ENCODE measurements around the gene PELI3.
"Not testable (repeated sequence)": the region's sequence is repeated elsewhere in the genome, so short reads cannot be mapped to it uniquely, and the experiment has no call there.

Gene PELI3

DNA sequence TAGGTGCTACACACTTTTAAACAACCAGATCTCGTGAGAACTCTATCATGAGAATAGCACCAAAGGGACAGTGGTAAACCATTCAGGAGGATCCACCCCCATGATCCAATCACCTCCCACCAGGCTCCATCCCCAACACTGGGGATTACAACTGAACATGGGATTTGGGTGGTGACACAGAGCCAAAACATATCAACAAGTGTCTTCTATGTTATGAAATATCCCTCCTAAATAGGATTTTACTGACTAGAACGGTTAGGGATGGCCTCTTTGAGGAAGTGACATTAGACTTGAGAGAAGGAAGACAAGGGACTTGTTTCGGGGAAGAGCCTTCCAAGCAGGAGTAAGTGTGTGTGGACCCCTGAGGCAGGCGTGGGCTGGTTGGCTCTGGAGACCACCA lies 16.1 kb upstream of the PELI3 start:
- FAIRE-seq = no peak

DNA sequence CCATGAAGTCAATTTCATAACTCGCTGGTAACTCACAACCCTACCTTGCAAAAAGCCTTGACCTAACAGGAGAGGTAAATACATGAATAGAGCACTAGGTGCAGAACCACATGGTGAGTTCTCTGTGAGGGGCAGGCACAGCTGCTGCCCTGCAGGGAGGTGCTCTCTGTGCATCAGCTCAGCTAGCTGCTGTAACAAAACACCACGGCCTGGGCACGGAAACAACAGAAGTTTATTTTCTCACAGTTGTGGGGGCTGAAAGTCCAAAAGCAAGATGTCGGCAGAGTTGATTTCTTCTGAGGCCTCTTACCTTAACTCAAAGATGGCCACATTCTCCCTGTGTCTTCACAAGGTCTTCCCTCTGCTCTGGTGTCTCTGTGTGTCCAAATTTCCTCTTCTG lies 15.0 kb upstream of the PELI3 start:
- FAIRE-seq = no peak

DNA sequence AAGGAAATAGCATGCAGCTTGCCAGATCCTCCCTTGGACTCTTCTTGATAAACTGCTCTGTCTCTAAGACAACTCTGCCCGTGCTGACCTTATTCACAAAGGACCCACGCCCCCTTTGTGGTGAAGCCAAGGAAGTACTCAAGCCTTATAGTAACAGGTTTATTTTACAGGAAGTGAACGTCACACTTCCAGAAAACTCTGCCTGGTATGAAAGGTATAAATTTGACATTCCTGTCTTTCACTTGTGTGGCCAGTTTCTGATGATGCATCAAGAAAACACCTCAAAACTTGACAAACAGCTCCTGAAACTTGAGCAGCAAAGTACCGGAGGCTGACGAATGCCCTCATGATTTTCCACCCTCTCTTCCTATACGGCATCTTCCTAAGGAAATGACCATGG lies 12.5 kb upstream of the PELI3 start:
- FAIRE-seq = no peak

DNA sequence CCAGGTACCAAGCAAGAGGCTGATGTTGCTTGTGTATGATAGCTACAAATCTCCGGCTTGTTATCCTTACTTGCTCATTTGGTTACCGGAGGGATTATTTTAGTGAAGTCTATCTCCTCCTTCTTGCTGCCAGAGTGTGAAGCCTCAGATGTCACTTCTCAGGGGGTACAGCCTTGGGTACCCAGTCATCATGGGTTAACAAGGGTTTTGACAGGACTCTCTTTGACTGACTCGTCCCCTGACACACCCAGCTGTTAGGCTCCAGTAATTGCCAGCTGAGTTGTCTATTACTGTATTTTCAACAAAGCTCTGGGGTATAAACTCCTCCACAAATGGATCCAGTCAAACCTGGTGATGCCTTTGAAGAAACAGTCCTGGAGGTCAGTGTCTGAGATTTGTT lies 11.9 kb upstream of the PELI3 start:
- FAIRE-seq = no peak

DNA sequence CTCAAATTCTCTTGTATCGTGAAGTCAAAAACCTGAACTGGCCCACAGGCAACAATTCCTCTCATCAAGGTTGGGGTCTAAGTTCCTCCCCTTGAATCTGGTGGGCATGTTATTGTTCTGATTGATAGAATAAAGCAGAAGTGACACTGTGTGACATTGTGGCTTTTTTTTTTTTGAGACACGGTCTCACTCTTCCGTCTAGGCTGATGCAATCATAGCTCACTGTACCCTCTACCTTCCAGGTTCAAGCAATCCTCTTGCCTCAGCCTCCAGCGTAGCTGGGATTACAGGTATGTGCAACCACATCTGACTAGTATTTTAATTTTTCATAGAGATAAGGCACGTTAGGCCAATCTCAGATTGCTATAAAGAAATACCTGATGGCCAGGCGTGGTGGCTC lies 8.9 kb upstream of the PELI3 start:
- no peak for FAIRE-seq

DNA sequence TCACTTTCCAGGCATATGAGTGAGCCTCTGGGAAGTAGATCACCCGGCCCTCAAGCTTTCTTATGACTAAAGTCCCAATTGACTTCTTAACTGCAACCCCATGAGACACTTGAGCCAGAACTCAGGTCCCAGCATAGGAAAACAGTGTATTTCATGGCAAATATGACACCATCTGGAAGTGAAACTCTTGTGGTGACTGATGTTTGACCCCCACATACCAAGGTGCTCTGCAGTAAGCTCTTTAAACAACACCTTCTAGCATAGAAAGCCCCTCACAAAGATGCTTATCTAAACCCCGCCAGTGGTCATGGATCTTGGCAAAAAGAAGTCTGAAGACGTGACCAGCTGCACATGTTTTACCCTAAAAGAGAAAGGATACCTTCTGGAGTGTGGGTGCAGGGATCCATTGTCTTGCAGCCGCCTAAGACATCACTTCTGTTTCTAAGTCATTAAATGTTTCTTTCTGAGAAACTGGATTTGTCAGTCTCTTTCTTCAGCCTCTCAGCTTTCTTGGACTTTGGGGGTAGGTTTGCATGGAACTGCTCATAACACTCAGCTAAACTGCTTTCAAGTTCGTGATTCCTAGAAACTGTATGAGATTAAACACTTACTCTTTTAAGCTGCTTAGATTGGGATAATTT lies 7.4 kb upstream of the PELI3 start:
- no peak for FAIRE-seq

DNA sequence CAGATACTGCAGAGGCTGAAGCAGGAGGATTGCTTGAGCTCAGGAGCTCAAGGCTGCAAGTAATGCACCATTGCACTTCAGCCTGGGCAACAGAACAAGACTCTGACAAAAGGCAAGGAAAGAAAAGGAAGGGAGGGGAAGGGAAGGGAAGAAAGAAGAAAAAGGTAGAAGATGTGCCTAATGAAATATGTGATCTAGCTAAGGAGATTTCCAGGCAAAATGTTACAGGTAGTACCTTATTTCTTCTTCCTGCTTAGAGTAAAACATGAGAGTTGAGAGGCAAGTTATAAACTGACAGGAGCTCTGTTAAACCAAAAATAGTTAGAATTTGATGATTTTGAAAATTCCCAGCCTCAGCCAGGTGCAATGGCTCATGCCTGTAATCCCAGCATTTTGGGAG lies 4.7 kb upstream of the PELI3 start:
- no peak for FAIRE-seq

DNA sequence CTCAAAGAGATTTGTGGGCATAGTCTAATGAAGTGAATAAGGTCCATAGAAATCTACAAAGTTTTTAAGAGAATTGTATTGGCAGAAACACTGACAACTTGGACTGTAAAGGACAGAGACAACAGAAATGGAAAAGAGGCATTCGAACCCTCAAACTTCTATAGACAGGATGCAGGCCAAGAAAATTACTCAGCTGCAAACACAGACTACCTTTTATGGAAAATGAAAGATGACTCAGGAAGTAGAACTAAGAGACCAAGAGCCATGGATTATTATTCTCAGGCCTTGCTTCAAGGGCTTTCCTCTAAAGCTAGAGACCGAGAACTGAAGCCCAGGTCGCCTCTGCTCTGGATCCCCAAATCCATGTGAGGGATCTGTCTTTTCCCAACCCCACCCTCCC lies 3.8 kb upstream of the PELI3 start:
- no peak for FAIRE-seq

DNA sequence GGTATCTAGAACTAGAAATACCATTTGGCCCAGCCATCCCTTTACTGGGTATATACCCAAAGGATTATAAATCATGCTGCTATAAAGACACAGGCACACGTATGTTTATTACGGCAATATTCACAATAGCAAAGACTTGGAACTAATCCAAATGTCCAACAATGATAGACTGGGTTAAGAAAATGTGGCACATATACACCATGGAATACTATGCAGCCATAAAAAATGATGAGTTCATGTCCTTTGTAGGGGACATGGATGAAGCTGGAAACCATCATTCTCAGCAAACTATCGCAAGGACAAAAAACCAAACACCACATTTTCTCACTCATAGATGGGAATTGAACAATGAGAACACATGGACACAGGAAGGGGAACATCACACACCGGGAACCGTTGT lies 2.6 kb upstream of the PELI3 start:
- FAIRE-seq = not testable (repeated sequence)

DNA sequence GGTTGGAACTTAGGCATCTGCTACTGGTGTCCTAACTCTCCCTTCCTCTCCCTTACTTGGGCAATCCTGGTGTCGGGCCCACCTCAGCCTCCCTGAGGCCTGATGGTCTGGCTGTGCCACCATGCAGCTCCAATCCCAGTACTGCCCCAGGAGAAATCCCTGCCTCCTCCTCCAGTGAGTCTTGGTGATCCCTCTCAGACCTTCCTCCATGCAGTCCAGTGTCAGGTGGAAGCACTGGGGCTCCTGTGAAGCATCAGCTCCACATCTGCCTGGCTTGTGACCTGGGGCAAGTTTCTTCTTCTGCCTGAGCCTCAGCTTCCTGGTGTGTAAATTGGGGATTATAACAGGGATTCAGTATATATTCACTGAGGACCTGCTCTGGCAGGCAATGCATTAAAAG lies 1.8 kb upstream of the PELI3 start:
- FAIRE-seq = no peak

DNA sequence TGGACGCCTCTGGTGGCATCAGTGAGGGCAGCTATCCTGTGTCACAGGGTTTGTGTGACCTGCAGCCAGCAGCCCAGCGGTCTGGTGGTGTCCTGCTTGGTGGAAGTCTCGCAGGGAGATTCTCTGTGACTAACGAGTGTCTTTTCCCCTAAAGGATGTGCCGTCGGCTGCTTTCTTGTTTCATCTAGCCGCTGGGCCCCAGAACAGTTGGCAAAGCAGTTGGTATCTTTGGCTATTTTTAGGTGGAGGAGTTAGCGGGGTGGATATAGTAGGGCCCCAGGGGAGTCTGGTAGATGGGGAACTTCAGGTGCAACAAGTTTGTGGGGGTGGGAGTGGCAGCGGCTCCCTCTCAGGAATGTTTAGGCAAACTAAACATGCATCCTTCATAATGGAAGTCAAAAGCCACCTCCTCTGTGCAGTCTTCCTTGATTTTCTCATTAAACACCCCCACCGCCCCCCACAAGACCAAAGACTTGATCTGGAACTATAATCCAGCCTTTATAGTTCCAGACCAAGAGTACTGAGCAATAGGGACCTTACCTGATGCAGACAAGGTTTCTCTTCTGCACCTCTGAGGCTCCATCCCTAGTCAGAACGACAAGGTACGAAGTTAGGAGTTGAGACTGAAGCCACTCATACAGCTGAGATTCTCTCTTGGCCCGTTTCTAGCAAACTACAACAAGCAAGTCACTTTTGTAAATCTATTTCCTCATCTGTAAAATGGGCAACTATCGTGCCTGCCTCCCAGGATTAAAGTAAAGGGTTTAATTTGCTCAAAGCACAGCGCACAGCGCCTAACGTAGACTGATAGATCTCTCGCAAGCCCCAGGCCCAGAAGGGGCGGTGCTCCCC lies 1.1 kb upstream of the PELI3 start:
- FAIRE-seq = no peak

DNA sequence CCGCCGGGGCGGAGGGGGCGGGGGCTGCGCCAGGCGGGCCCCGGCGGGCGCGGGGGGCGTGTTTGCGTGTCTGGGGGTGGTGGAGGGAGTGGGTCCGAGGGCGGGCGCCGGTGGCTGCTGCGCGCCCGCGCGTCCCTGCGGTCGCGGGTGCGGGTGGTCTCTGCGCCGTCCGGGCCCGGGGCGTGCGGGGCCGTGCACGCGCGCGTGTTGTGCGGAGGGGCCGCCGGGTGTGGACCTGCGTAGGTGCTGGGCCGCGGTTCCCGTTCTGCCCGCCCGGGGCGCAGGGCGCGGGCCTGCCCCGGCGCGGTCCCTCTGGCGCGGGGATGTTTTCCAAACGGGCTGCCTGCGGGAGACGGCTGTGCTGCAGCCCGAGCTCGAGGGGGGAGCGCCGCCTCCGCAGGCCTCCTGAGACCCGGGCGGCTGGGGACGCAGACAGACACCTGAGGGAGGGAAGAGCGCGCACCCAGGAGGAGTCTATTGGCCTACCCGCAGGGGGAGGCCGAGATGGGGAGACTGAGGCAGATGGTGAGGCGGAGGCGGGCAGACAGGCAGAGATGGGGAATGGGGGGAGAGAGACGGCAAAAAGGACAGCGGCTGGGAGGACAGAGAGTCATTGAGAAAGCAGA lies 442 bp downstream of the PELI3 start:
- FAIRE-seq = no peak

DNA sequence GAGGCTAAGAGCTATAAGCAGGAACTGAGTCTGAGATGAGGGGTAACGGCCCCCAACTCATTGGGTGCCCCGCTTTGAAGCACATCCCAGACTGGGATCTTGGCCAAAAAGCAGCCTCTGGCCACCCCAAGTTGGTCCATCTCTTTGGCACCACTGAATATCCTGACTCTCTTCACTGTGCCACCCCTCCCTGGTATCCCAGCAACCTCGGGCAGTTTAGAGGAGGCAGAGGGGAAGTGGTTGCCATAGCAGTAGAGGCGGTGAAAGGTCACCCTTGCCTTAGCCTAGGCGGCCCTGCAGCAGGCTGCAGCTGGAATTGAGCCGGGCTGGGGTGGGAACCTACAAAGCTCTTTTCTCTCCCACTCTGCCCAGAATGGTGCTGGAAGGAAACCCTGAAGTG lies 1.1 kb downstream of the PELI3 start:
- no peak for FAIRE-seq

DNA sequence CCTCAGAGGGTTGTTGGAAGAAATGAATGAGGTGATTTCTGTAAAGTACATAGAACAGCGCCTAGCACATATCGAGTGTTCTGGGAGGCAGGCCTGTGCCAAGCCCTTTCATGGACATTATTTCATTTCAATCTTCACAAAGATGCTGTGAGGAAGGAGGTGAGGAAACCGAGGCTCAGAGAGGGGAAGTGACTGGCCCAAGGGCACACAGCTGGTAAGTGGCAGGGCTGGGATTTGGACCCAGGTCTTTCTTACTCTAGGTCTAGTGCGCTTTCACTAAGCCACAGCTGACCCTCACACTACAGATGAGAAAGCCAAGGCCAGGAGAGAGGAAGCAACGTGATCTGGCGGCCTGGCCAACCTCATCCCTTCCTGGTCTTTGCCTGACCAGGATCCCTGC lies 2.0 kb downstream of the PELI3 start:
- no peak for FAIRE-seq

DNA sequence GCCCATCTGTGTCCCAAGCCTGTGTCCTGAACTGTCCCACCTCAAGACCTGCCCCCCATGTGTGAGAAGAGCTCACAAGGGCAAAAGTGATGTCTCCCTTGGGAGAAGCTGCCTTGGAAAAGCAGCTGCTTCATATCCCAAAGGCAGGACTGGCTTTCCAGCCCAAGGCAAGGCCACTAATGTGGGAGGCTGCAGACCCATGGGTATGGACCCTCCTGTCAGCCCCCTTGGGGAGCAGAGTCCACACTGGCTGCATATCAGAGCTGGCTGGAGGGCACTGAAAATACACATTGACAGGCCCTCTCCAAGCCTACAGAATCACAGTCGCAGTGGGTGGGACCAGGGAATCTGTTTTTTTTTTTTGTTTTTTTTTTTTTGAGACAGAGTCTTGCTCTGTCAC lies 2.7 kb downstream of the PELI3 start:
- no peak for FAIRE-seq

DNA sequence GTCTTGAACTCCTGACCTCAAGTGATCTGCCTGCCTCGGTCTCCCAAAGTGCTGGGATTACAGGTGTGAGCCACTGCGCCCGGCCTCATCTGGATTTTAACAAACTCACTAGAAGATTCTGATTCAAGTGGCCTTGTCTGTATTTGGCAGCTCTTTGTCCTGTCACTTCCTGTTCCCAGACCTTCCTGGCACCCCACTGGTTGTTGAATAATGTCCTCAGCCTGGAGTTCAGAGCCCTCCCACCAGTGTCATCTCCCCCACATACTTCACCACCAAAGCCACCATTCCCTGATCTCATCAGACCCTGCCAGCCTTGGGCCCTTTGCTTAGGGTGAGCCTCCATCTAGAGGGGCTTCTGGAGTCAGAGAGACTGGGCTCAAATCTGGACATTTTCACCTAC lies 3.3 kb downstream of the PELI3 start:
- no peak for FAIRE-seq

DNA sequence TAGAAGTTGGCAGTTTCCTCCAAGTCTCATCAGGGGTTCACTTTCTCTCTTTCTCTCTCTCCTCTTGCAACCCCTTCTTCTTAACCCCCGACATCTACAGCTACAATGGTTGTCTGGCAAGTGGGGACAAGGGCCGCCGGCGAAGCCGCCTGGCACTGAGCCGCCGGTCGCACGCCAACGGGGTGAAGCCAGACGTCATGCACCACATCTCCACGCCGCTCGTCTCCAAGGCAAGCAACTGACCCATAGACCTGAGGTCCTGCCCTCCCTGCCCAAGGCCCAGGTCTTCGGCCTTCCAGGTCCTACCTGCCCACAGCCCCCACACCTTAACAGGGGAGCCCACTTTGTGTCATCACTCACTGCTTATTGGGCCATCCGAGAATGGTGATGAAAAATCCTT lies 4.4 kb downstream of the PELI3 start:
- no peak for FAIRE-seq

DNA sequence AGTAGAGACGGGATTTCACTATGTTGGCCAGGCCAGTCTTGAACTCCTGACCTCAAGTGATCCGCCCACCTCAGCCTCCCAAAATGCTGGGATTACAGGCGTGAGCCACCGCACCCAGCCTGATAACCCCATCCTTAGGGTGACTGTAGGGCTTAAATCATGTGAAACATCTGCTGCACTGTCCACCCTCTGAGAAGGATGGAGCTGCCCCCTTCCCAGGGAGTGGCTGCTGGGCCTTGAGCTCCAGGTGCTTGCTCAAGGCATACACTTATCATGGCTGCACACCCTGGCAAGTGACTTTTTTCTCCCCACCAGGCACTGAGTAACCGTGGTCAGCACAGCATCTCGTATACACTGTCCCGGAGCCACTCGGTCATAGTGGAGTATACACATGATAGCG lies 5.3 kb downstream of the PELI3 start:
- FAIRE-seq = no peak

DNA sequence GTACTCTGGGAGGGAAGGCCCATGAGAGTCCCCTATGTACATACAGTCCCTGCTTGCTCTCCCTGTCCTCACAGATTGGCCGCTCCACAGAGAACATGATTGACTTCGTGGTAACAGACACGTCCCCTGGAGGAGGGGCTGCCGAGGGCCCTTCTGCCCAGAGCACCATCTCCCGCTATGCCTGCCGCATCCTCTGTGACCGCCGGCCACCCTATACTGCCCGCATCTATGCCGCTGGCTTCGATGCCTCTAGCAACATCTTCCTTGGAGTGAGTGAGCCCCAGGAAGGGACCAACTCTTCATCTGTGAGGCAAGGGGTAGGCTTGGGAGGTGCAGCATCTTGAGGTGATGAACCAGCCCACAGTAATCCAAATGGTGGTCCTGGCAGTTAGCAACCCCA lies 6.5 kb downstream of the PELI3 start:
- no peak for FAIRE-seq

DNA sequence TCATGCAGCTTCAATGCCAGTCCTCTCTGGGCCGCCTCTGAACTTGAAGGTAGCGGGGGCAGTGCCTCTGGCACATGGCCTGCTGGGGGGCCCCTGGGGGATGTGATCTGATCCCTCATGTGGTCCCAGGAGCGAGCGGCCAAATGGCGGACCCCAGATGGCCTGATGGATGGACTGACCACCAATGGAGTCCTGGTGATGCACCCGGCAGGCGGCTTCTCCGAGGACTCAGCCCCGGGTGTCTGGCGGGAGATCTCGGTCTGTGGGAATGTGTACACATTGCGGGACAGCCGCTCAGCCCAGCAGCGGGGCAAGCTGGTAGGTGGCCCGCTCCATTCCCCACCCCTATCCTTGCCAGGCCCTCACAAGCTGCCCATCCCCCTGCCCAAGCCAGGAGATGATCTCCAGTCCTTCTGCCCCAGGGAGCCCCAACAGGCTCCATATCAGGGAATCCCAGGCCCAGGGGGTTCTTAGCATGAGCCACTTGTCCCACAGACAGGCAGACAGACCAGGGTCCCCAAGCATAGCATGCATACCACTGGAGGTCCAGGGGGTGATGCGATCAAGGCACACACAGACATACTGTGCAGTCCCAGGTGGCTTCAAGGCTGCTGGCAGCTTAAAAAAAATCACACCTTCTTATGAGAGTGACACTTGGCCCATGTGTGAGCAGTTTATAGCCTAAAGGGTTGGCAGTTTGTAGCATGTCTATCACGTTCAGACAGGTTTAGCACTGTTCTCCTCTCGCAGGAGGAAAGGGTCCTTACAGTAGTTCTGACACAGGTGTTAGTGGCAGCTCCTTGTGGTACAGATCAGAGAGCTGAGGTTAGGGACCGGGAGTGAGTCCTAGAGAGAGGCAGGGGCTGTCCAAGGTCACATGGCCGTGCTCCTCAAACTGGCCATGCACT lies 7.2 kb downstream of the PELI3 start:
- no peak for FAIRE-seq

DNA sequence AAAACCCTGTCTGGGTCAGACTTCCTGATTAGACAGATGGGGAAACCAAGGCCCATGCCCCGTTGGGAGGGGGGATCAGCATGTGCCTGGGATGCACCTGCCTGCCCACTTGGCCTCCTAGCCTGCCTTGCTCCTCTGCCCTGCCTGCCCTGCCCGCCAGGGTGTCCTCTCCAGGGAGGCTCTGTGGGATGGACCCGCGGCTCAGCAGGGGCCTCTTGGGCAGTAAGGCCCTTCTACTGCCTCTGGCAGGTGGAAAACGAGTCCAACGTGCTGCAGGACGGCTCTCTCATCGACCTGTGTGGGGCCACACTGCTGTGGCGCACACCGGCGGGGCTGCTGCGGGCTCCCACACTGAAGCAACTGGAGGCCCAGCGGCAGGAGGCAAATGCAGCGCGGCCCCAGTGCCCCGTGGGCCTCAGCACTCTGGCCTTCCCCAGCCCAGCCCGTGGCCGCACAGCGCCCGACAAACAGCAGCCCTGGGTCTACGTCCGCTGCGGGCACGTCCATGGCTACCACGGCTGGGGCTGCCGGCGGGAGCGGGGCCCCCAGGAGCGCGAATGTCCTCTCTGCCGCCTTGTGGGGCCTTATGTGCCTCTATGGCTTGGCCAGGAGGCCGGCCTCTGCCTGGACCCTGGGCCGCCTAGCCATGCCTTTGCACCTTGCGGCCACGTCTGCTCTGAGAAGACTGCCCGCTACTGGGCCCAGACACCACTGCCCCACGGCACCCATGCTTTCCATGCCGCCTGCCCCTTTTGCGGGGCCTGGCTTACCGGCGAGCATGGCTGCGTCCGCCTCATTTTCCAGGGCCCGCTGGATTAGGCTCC lies 8.9 kb downstream of the PELI3 start:
- FAIRE-seq = no peak

DNA sequence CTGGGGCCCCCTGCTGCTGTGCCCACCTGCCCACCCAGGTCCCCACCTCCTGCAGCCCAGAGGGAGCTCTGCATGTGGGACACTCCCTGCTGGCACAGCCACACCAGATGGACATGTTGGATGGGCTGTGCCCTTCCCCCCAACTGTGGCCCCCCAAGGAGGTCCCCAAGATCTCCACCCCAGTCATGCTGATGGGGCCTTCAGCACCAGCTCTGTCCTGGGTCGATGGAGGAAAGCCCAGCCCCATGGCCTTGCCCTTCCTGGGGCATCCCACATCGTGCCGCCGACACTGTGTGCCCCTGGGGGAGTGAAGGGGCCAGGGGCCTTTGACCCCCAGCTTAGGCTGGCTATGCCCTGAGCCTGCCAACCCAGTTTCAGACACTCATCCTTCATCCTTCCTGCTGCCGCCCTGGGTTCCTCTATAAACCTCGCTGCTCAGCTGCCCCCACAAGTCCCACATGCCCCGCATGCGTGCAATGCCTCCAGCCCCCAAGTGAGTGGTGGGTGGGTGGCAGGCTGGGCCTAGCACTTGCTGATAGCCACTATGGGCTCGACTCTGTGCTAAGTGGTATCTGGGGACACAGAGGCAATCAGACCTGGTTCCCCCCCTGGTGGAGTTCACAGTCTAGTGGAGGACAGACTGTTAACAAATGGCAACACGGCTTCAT lies 9.6 kb downstream of the PELI3 start:
- no peak for FAIRE-seq

Measured in TTC549 (cell line).